CD4-positive, alpha-beta T cell treated with Interleukin-17A for 1 hour (primary cell): ENCODE data around the gene CROCC2.

Source experiments
- DNase-seq: peaks from one replicate; pipeline ENCODE4 v3.0.0-alpha.2; 2020

Gene CROCC2

DNA sequence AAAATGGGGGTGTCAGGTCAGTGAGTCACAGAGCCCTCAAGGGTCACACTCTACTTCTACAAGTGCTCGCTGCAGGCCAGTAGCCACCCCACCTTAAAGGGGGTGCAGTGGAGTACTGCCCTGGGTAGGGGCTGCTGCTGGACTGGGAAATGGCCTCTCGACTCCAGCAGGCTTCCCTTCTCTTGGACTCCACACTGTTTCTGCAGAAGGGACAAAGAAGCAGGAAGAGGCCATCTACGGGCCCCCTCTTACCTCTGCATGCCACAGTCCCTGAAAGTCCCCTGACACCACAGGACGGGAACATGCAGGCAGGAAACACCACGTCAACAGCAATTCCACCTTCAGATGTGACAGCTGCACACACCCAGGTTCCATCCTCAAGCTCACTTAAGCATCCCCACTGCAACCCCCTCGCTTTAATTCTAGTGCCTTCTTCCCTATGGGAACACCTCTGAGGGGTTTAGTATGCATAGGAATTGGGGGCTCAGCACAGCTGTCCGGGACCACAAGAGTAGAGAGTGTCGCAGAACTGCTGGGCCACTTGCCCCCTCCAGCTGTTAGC is 114.6 kb downstream of the CROCC2 start:
- DNase-seq = no peak

DNA sequence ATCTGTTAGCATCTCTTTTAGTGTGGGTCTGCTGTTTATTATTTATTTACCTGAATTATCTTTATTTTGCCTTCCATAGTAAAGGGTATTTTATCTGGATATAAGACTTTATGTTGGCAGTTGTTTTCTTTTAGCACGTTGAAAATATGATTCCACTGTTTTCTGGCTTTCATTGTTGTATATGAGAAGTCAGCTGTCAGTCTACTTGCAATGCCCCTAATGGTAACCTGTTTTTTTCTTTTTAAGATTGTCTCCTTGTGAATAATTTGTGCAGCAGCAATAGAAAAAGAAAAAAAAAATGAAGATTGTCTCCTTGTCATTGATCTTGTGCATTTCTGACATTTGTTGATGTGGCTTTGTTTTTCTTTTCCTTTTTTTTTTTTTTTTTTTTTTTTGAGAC is 119.5 kb downstream of the CROCC2 start:
- no peak for DNase-seq

DNA sequence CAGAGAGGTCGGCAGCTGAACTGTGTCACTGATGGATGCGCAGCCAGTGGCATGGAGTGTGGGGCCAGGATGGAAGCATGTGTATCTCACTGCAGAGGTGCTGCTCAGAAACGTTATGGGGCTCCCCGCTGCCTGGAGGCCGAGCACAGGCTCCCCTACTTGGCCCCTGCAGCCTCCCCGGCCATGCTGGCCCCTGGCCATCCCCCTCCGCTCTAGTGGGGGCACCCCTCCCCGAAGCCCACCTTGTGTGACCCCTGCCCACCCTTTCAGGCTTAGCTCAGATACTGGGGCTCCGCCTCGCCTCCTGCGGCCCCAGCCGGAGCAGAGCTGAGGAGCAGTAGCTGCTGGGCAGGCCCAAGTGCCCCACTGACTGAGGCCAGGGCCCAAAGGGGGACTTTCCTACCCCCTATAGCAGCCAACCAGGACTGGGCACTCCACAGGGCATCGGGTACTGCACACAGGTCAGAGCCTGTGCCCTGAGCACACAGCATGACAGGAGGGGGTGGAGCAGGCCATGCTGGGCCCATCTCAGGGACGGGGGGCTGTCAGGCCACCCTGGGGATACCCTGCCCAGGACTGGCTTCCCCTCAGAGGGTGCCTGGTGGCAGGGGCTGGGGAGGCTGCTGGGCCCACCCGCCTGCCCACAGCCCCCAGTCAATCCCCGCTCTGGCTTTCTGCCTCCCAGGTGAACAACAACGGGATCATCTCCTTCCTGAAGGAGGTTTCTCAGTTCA is 123.6 kb downstream of the CROCC2 start:
- DNase-seq = no peak

DNA sequence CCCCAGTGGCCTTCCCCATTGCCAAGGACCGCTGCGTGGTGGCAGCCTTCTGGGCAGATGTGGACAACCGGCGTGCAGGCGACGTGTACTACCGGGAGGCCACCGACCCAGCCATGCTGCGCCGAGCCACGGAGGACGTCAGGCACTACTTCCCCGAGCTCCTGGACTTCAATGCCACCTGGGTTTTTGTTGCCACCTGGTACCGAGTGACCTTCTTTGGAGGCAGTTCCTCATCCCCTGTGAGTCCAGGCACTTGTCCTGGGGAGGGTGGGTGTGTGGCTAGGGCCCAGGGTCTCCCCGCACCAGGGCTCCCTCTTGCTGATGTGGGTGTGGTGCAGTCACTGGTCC is 124.2 kb downstream of the CROCC2 start:
- DNase-seq = no peak

DNA sequence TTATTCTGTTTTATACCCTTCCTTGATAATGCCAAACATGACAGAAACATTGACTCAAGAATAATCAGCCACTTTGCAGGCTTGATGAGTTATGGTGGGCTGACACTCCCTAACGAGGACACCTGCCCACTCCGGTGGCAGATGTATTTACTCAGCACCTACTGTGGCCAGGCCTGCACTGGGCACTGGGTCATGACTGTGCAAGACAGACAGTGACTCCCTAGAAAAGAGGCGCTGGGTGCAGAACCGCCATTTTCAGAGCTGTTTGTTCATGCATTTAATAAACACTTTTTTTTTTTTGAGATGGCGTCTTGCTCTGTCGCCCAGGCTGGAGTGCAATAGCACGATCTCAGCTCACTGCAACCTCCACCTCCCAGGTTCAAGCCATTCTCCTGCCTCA is 124.7 kb downstream of the CROCC2 start:
- DNase-seq = no peak

DNA sequence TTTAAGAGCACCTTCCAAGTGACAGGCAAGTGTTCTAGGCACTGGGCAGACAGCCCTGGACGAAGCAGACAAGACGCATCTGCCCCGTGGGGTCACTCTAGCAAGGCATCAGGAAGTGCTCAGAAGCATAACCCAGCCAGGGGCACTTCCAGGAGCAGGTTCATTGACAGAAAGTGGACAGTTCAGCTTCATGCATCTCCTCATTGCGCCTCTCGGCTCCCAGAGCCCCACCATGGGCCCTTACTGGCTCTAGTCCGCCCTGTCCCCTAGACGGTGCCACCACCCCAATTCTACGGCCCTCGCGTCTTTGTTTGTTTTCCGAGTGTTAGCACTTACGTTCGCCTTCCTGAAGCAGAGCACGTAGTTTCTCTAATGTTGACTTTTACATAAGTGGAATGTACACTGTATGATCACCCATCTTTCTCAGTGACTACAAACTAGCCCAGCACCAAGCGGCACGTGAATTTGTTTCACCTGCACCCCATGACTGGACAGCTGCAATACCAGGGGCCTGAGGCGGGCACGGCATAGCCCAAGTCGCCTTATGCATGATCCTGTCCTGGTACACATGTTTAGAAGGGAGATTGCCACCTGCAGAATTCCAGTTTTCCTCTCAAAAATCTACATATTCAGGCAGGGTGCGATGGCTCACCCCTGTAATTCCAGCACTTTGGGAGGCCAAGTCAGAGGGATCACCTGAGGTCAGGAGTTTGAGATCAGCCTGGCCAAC is 125.5 kb downstream of the CROCC2 start:
- no peak for DNase-seq

DNA sequence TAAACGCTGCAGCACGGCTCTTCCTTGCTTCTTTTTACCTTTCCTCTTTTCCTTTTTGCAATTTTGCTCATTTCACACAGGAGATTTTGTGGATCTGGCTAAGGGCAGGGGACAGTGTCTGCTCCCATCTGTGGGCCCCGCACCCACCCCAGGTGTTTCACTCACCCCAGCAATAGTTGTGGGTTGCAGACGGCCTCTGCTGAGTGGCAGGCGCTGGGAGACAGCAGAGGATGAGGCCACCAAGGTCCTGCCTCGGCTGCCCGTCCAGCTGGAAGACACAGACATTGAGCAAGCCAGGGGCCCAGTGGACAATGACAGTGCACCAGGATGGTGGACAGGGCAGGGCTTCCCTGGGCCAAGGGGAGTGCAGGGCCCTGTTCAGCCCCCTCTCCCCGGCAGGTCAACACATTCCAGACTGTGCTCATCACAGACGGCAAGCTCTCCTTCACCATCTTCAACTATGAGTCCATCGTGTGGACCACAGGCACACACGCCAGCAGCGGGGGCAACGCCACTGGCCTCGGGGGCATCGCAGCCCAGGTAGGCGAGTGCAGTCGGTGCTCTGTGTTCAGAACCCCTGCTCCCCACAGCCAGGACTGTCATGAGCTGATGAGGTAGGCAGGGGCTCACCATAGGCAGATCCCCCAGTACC is 127.3 kb downstream of the CROCC2 start:
- DNase-seq = no peak

DNA sequence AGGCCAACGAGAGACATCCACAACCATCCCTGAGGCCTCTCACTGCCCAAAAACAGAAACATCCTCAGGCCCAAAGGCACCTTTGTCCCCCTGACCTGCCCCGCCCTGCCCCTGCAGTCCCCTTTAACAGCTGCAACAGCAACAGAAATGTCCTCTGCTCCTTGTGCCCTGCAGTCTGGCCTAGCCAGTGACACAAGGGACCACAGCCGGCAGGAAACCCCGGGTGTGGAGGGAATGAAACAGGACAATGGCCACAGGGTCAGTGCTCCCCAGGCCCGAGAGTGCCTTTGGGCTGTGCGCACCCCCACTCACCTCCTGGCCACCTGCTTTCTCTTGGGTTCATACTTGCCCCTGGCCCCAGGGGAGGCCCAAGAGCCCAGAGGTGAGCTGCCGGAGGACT is 127.9 kb downstream of the CROCC2 start:
- DNase-seq = no peak

DNA sequence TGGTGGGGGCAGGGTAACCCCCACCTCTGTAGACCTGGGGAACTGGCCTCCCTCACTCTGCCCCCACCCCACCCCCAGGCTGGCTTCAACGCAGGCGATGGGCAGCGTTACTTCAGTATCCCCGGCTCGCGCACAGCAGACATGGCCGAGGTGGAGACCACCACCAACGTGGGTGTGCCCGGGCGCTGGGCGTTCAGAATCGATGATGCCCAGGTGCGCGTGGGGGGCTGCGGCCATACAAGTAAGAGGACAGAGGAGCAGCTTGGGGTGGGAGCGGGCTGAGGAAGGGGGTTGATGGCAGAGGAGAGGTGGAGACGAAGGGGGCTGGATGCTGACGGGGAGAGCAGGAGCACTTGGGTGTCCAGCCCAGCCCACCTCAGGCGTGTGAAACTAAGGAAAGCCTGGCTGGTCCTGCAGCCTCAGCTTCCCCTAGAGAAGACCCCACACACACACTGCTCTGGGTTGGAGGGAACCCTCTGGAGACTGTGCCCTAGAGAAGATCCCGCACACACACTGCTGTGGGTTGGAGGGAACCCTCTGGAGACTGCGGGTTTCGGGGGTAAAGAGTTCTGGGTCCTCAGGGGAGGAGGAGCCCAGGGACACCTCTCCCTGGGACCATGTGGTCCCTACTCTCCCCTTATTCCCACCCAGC is 128.5 kb downstream of the CROCC2 start:
- no peak for DNase-seq

DNA sequence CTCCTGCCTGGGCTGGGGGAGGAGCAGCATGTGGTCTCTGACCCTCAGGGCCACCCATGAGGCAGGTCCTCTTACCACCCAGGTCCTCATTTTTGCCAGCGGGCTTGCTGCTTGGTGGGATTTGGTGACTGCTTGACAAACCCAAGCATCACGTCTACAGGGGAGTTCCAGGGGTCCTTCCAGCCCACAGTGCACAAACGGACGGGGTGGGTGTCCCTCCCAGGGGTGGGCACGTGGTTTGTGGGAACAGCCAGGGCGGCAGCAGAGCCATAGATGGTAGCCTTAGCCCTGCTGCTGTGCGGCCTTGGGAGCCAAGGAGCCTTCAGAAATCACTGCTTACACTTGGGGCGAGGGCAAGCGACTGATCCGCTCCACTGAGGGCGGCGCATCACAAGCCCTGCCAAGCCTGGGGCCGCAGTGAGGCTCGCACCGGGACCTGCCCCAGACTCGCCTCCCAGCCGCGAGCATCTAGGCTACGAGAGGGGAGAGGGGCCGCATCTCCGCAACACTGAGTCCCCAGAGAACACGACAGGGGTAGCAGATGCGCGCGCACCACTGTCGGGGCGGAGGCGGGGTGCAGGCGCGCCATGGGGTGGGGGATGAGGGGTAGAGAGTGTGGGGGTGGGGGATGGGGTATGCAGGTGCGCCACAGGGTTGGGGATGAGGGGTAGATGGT is 129.1 kb downstream of the CROCC2 start:
- peak; percentile 41 for DNase-seq

DNA sequence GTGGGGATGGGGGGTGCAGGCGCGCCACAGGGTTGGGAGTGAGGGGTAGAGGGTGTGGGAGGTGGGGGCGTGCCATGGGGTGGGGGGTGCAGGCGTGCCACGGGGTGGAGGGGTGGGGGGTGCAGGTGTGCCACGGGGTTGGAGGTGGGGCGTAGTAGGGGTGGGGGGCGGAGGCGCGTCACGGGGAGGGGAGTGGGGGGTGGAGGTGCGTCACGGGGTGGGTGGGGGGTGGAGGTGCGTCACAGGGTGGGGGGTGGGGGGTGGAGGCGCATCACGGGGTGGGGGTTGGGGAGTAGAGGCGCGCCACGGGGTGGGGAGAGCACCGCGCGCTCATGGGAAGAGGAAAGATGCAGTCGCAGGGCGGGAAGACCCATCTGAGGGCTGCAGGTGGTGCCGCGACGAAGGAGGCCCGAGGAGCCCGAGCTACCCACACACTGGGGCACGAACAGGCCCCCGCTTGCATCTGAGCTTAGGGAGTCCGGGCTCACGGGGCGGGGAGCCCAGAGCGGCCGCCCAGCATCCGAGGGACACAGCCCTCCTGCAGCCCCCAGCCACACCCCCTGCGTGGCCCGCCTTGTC is 129.8 kb downstream of the CROCC2 start:
- peak; percentile 44 for DNase-seq

DNA sequence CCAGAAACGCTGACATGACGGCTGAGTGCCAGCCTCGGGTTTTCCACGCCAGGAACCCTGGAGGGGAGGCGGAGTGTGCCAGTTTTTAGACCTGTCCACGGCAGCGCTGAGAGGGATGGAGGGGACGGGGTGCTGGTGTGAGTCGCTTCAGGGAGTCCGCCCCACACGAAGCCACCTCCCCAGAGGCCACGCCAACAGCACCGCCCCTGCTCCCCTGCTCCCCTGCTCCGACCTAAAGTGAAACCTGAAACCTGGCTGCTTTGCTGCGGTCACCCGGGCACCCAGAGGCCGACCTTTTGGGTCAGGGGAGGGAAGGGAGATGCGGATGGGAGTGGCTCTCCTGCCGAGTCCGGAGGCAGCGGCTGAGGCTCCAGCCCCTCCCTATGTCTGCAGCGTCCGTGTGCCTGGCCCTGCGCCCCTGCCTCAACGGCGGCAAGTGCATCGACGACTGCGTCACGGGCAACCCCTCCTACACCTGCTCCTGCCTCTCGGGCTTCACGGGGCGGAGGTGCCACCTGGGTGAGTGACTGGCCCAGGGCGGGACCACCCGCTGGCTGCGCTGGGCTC is 130.3 kb downstream of the CROCC2 start:
- peak; percentile 71 for DNase-seq

DNA sequence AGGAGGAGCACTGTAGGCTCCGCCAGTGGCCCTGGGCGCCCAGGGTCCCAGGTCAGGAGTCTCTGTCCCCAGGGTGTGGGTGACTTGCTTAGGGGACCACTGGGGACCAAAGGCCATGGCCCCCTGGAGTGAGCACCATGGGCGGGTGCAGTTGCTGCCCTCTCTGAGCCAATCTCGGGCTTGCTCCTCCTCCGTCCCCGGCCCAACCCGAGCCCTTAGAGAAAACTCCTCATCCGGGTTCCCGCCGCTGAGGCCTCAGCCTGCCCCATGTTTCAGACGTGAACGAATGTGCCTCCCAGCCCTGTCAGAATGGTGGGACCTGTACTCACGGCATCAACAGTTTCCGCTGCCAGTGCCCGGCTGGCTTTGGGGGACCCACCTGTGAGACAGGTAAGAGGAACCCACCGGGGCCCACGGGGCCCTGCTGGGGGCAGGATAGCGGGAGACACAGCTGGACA is 130.9 kb downstream of the CROCC2 start:
- DNase-seq = peak; percentile 27

DNA sequence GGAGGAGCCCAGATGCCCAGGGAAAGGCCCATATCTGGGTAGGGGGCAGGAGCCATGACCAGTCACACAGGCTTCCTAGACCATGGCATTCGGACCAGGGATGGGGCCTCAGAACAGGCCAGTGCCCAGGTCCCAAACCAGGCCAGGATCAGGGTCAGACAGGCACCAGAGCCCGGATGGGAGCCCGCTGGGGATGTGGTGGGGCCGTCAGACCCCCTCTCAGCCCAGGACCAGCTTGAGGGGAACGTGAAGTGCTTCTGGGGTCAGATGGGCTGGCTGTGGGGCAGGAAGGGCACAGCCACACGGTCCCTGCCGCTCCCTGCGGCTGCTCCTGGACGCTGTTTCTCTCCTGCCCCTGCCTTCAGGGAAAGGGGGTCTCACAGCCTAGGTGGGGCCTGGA is 131.4 kb downstream of the CROCC2 start:
- no peak for DNase-seq

DNA sequence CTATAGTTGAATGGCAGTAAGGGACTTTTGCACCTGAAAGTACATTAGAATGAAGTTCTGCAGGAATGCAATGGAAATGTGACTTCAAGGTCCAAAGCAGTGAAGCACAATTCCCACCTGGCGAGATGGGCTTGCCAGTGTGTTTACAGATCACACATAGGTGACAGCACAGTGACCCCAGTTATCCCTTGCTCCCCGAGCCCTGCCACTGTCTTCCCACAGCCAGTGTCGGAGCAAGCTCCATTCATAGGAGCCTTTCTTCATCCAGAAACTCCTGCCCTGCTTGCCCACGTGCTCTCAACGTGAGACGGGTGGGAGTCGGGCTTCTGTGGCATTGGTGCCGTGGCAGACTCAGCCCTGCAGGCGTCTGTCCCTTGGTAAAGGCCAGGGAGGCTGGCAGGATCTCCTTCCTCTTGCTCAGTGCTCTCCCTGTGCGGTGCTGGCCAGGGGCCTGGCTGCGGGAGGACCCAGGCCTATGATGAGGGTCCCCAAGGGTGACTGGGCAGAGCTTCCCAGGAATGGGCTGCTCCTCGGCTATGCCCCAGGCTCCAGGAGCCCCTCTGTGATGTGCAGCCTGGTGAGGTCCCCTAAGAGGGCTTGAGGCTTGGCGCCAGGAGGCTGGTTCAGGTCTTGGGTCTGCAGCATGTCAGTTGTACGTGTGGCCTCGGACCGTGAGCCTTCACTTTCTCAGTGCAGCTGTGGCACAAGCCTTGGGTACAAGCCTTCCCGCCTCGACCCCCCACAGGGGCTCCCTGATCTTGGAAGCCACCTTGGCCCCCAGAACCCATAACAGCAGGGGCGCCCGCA is 132.4 kb downstream of the CROCC2 start:
- no peak for DNase-seq

DNA sequence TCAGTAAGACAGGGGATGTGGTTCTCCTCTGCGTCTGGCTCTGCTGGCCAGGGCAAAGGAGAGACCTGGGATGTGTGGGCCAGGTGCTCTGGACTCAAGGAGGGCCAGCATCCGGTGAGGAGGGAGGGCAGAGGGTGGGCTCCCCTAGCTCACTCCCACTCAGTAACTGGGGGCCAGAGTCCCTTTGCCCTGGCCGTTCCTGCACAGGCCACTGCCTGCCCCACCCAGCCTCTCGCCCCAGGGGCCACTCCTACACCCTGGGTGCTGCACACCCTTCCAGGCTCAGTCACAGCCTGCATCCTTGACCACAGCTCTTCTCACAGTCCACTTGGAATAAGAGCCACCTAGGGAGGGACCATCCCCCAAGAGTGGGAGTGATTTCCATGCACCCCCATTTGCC is 133.3 kb downstream of the CROCC2 start:
- DNase-seq = no peak

DNA sequence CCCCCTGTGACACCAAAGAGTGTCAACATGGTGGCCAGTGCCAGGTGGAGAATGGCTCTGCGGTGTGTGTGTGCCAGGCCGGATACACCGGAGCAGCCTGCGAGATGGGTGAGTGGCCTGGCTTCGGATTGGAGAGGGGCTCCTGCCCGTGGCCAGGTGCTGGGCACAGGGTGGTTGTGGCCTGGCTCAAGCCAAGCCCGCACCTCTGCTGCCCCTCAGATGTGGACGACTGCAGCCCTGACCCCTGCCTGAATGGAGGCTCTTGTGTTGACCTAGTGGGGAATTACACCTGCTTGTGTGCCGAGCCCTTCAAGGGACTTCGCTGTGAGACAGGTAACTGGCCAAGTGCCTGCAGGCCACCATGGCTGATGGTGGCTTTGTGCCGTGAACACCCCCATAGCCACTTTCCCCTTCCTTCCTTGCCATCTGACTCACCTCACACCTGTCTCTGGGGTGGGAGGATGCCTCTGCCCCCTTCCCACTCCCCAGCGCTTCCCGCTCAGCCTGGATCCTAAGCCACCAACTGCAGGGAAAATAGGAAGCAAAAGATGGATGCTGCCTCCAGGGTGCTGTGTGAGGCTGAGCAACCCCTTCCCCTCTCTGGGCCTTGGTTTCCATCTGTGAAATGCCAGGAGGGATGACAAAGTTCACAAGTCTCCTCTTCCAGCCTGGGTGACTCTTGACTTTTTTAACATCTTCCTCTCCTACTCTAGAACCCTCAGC is 134.1 kb downstream of the CROCC2 start:
- DNase-seq = no peak

DNA sequence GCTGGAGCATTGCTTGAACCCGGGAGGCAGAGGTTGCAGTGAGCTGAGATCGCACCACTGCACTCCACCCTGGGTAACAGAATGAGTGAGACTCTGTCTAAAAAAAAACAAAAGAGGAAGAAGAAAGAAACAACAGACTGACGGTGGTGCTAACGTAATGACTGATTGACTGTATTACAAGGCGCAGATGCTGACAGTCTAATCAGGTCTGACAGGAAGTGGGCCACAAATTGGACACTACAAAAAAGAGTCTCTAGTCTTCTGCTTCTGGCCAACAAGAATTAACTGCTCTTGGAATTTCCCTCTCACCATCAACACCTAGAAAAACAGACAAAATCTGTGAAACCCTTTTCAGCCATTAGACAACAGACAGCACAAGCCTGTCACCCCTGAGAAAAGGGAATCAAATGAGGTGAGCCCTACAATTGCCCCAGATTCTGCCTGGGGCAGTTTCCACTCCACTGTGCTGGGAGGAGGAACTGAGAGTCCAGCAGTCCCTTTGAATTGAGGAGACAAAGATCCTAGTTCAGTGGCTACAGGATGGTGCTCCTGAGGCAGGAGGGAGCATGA is 135.5 kb downstream of the CROCC2 start:
- DNase-seq = peak; percentile 33
